ENCODE measurements around the gene RBP3. TPM values are rescaled to one million over a fixed set of nuclear protein-coding genes. Genes with fewer than 3 reads are reported as not detected.

RBP3 gene
- total and polyA plus RNA-seq, 2 experiments from 2014 or later, result 0.53 to 1.3 TPM

GRCh38 chr10:47370878-47371277 lies 22.7 kb downstream of the RBP3 start:
- Histone ChIP-seq H3K27ac (no peak overlapping the region), H3K36me3 (replicated peaks; ENCODE audit: insufficient read depth, low read depth) (no peaks in the 10 kb centered on the region), H3K9me3 (ENCODE audit: low read depth) (no peaks in the 10 kb centered on the region), H3K4me1 (ENCODE audit: insufficient read depth) (no peaks in the 10 kb centered on the region), H3K9me2 (replicated peaks; ENCODE audit: insufficient read depth) (no peaks in the 10 kb centered on the region), H3K27me3 (no peaks in the 10 kb centered on the region), H3K79me2 (no peaks in the 10 kb centered on the region), H4K20me1 (ENCODE audit: insufficient read depth, poor library complexity, severe bottlenecking) (no peaks in the 10 kb centered on the region), H3K4me2 (no peak overlapping the region), H3K4me3 (no peak overlapping the region), H2AFZ (no peak overlapping the region)
- 96% methylated on average over 7 of the region's 7 CpGs for WGBS (ENCODE audit: low lambda C conversion rate, missing lambda C conversion rate)
- no peak for DNase-seq (ENCODE audit: low spot score)
- TF ChIP-seq CTCF (IDR thresholded peaks at IDR 0.05; ENCODE audit: poor library complexity) (no peak), EZH2phosphoT487 (IDR thresholded peaks at IDR 0.05; ENCODE audit: low read depth, severe bottlenecking, unreplicated experiment) (no peak), EZH2 (IDR thresholded peaks at IDR 0.05; ENCODE audit: borderline replicate concordance) (no peak)

- Histone ChIP-seq H4K20me1 (ENCODE audit: insufficient read depth, poor library complexity, severe bottlenecking) (no peaks in the 10 kb centered on the region), H3K36me3 (replicated peaks; ENCODE audit: insufficient read depth, low read depth) (no peaks in the 10 kb centered on the region), H3K27ac (no peak overlapping the region), H3K4me3 (no peak overlapping the region), H3K9me3 (ENCODE audit: low read depth) (no peaks in the 10 kb centered on the region), H3K27me3 (no peaks in the 10 kb centered on the region), H3K4me2 (no peak overlapping the region), H3K4me1 (ENCODE audit: insufficient read depth) (no peaks in the 10 kb centered on the region), H2AFZ (no peak overlapping the region), H3K9me2 (replicated peaks; ENCODE audit: insufficient read depth) (no peaks in the 10 kb centered on the region), H3K79me2 (no peaks in the 10 kb centered on the region)
- WGBS (ENCODE audit: low lambda C conversion rate, missing lambda C conversion rate), result 95% methylated on average over 7 of the region's 7 CpGs
- TF ChIP-seq EZH2phosphoT487 (IDR thresholded peaks at IDR 0.05; ENCODE audit: low read depth, severe bottlenecking, unreplicated experiment) (no peak), EZH2 (IDR thresholded peaks at IDR 0.05; ENCODE audit: borderline replicate concordance) (no peak), CTCF (IDR thresholded peaks at IDR 0.05; ENCODE audit: poor library complexity) (no peak)
- DNase-seq (ENCODE audit: low spot score), result no peak
These were observed 23.7 kb downstream of the RBP3 start for GRCh38 chr10:47371629-47372485.

GRCh38 chr10:47372726-47373125 lies 24.6 kb downstream of the RBP3 start:
- Histone ChIP-seq H3K27me3 (no peaks in the 10 kb centered on the region), H3K9me2 (replicated peaks; ENCODE audit: insufficient read depth) (no peaks in the 10 kb centered on the region), H3K27ac (no peak overlapping the region), H3K9me3 (ENCODE audit: low read depth) (no peaks in the 10 kb centered on the region), H3K4me2 (no peak overlapping the region), H3K4me1 (ENCODE audit: insufficient read depth) (peaks cover 3% of the 10 kb centered on the region), H3K79me2 (no peaks in the 10 kb centered on the region), H4K20me1 (ENCODE audit: insufficient read depth, poor library complexity, severe bottlenecking) (no peaks in the 10 kb centered on the region), H2AFZ (no peak overlapping the region), H3K4me3 (no peak overlapping the region), H3K36me3 (replicated peaks; ENCODE audit: insufficient read depth, low read depth) (no peaks in the 10 kb centered on the region)
- WGBS (ENCODE audit: low lambda C conversion rate, missing lambda C conversion rate), result 91% methylated on average over 6 of the region's 6 CpGs
- TF ChIP-seq EZH2 (IDR thresholded peaks at IDR 0.05; ENCODE audit: borderline replicate concordance) (no peak), EZH2phosphoT487 (IDR thresholded peaks at IDR 0.05; ENCODE audit: low read depth, severe bottlenecking, unreplicated experiment) (no peak), CTCF (IDR thresholded peaks at IDR 0.05; ENCODE audit: poor library complexity) (no peak)
- no peak for DNase-seq (ENCODE audit: low spot score)

Measured in hepatocyte (in vitro differentiated cells).